Liver (tissue), 9 donors: ENCODE measurements around the gene AK1. TPM values are rescaled to one million over a fixed set of nuclear protein-coding genes. Genes with fewer than 3 reads are reported as not detected.

Source experiments
- DNase-seq: peaks from one replicate; pipeline ENCODE4 v3.0.0-alpha.2; 2017; ENCODE audit warnings: low spot score
- H3K27ac ChIP-seq, 2 donors: one replicate each; pipeline ENCODE4 v1.7.0; 2013; ENCODE audit warnings: inconsistent platforms in 2 of 2, low read length in 2 of 2, control low read depth in 1 of 2, low read depth in 1 of 2, mild to moderate bottlenecking in 1 of 2
- H3K27me3 ChIP-seq, 4 donors: one replicate each; pipeline versions ENCODE4 v1.6.1 to v1.7.0; 2013; ENCODE audit warnings: low read length in 3 of 4, inconsistent platforms in 1 of 4, mild to moderate bottlenecking in 1 of 4, moderate library complexity in 1 of 4; ENCODE audit not compliant: control insufficient read depth in 4 of 4, insufficient read depth in 4 of 4
- H3K36me3 ChIP-seq, 4 donors: one replicate each; pipeline versions ENCODE4 v1.6.1 to v1.7.0; 2013; ENCODE audit warnings: low read length in 3 of 4, mild to moderate bottlenecking in 3 of 4, low read depth in 1 of 4, moderate library complexity in 1 of 4; ENCODE audit not compliant: control insufficient read depth in 4 of 4, insufficient read depth in 3 of 4
- H3K4me1 ChIP-seq, 4 donors: one replicate each; pipeline versions ENCODE4 v1.6.1 to v1.7.0; 2013; ENCODE audit warnings: low read length in 3 of 4, mild to moderate bottlenecking in 3 of 4, moderate library complexity in 1 of 4; ENCODE audit not compliant: control insufficient read depth in 4 of 4, insufficient read depth in 4 of 4
- H3K4me3 ChIP-seq, 3 donors: one replicate each; pipeline versions ENCODE4 v1.6.1 to v1.7.0; 2013; ENCODE audit warnings: low read length in 3 of 3, control low read depth in 1 of 3, low read depth in 1 of 3, mild to moderate bottlenecking in 1 of 3
- H3K9ac ChIP-seq, 2 donors: one replicate each; pipeline ENCODE4 v1.7.0; 2013; ENCODE audit warnings: low read length in 2 of 2, mild to moderate bottlenecking in 2 of 2, moderate library complexity in 2 of 2, control low read depth in 1 of 2, low read depth in 1 of 2
- H3K9me3 ChIP-seq, 4 donors: one replicate each; pipeline versions ENCODE4 v1.6.1 to v1.7.0; 2013; ENCODE audit warnings: low read length in 3 of 4; ENCODE audit not compliant: control insufficient read depth in 4 of 4
- ATF3 ChIP-seq: IDR thresholded peaks from 2 replicates; pipeline ENCODE4 v1.6.1; 2016; ENCODE audit warnings: antibody characterized with exemption
- CTCF ChIP-seq: fragments of 150-350 bp; IDR thresholded peaks from 2 replicates; pipeline ENCODE4 v1.5.1; 2017; ENCODE audit warnings: improper control_type of control experiment, low read depth, low read length; ENCODE audit not compliant: missing input control
- FOXA2 ChIP-seq: IDR thresholded peaks from 2 replicates; pipeline ENCODE4 v1.6.1; 2016; ENCODE audit warnings: antibody characterized with exemption
- HNF4A ChIP-seq, 2 donors: conservative IDR thresholded peaks; 2 replicates each; pipeline ENCODE4 v1.6.1; 2016; ENCODE audit warnings: antibody characterized with exemption in 2 of 2, mild to moderate bottlenecking in 2 of 2
- HNF4G ChIP-seq: IDR thresholded peaks from 2 replicates; pipeline ENCODE4 v1.6.1; 2016; ENCODE audit warnings: antibody characterized with exemption
- JUND ChIP-seq, 2 donors: IDR thresholded peaks; 2 replicates each; pipeline ENCODE4 v1.6.1; 2016; ENCODE audit warnings: antibody characterized with exemption in 2 of 2
- NR2F2 ChIP-seq: IDR thresholded peaks from 2 replicates; pipeline ENCODE4 v1.6.1; 2016; ENCODE audit warnings: antibody characterized with exemption
- REST ChIP-seq: IDR thresholded peaks from 2 replicates; pipeline ENCODE4 v1.6.1; 2016; ENCODE audit warnings: antibody characterized with exemption, mild to moderate bottlenecking
- SP1 ChIP-seq: IDR thresholded peaks from 2 replicates; pipeline ENCODE4 v1.6.1; 2018; ENCODE audit warnings: antibody characterized with exemption, mild to moderate bottlenecking
- ZBTB33 ChIP-seq: IDR thresholded peaks from 2 replicates; pipeline ENCODE4 v1.6.1; 2016; ENCODE audit warnings: antibody characterized with exemption
- WGBS: extraction: QIAGEN DNeasy Blood & Tissue Kit; methylation state at CpG from one replicate; pipeline ENCODE4 v1.1.7; 2013; 5-methylcytosine and 5-hydroxymethylcytosine counted together
- polyA plus RNA-seq, 2 donors: library from polyadenylated mRNA; stranded (reverse) in 1 of 2; unstranded in 1 of 2; fragments of 200-250 nt in 1 of 2; fragments of >200 nt in 1 of 2; fragmentation: Nextera tagmentation in 1 of 2; extraction: Ambion mirVana in 1 of 2; gene quantifications; one replicate each; pipeline versions ENCODE4 v1.2.1 to v1.2.3, GENCODE V29; 2013 to 2015
- total RNA-seq, 2 donors: library from RNA; depleted of rRNA; stranded (reverse); fragments of >200 nt; gene quantifications; one replicate each; pipeline ENCODE4 v1.2.3, GENCODE V29; 2014
- TF ChIP-seq, protein P1 (sequence below): IDR thresholded peaks from 2 replicates; pipeline ENCODE4 v1.6.1; 2016; ENCODE audit warnings: antibody characterized with exemption
- donor health status: healthy.
- donor health status: healthy.
- donor health status: healthy.
- donor health status: healthy.
- donor health status: healthy.

The AK1 gene
- total and polyA plus RNA-seq, 4 donors, result 10.6 to 78.3 (median 29.6) TPM

DNA sequence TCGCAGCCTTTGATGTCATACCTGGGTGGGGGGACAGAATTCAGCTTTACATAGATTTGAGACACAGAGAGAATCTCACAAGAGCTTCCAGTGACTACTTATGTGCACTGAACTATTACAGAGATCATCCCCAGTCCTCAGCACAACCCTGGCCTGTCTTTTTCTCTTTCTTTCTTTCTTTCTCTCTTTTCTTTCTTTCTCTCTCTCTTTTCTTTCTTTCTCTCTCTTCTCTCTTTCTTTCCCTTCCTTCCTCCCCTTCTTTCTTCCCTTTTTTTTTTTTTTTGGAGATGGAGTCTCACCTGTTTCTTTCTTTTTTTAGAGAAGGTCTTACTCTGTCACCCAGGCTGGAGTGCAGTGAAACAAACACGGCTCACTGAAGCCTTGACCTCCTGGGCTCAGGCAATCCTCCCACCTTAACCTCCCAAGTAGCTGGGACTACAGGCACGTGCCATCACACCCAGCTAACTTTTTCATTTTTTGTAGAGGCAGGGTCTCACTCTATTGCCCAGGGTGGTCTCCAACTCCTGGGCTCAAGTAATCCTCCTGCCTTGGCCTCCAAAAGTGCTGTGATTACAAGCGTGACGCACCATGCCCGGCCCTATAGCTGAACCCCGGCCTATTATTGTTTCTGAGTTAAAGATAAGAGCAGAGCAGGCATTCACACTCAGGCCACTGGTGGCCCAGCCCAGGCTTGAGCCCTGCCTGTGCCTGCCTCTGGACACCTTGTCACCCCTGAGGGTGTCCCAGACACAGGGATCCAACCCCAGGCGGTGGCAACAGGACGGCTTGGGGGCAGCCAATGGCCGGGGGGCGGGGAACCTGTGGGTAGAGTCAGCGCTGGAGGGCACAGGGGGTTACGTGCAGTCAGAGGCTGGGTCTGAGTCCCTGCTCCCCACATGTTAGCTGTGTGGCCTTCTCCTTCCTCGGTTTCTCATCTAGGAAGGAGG lies 48.8 kb upstream of the AK1 start (continued):
- no peak for TF ChIP-seq REST
- no peak for TF ChIP-seq FOXA2
- TF ChIP-seq HNF4G, result no peak
- TF ChIP-seq HNF4A (conservative IDR thresholded peaks at IDR 0.05), result no peak

GRCh38 chr9:127924736-127925444 lies 47.4 kb upstream of the AK1 start:
- WGBS, result 85% methylated on average over 22 of the region's 22 CpGs
- Histone ChIP-seq H3K4me1 (peaks cover 0 to 19% (median 10%) of the 10 kb centered on the region in 4 donors), H3K4me3 (no peak overlapping the region), H3K27me3 (peaks cover 0 to 7% (median 0%) of the 10 kb centered on the region in 4 donors), H3K9ac (no peak overlapping the region), H3K27ac (no peak overlapping the region), H3K9me3 (no peaks in the 10 kb centered on the region), H3K36me3 (no peaks in the 10 kb centered on the region)
- DNase-seq, result no peak
- no peak for TF ChIP-seq ZBTB33
- TF ChIP-seq NR2F2, result no peak
- TF ChIP-seq ATF3, result no peak
- TF ChIP-seq HNF4A (conservative IDR thresholded peaks at IDR 0.05), result no peak
- no peak for TF ChIP-seq CTCF
- no peak for TF ChIP-seq HNF4G
- TF ChIP-seq, protein P1, sequence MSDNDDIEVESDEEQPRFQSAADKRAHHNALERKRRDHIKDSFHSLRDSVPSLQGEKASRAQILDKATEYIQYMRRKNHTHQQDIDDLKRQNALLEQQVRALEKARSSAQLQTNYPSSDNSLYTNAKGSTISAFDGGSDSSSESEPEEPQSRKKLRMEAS, result no peak
- TF ChIP-seq JUND (IDR thresholded peaks at IDR 0.05), result no peak
- TF ChIP-seq REST, result no peak
- no peak for TF ChIP-seq SP1
